GM19035 (cell line): Measurements from ENCODE around the gene PITX2.

ENCODE experiments used
- ATAC-seq: cut with Tn5 transposase; IDR thresholded peaks from one replicate; pipeline ENCODE4 v1.9.1; 2021; ENCODE audit not compliant: unreplicated experiment

PITX2 gene

GRCh38 chr4:110624904-110625494 is 2.1 kb upstream of the PITX2 start:
- no peak for ATAC-seq

- no peak for ATAC-seq
Observed at GRCh38 chr4:110624398-110624780, 1.5 kb upstream of the PITX2 start.

- no peak for ATAC-seq
Observed at GRCh38 chr4:110623718-110624397, 981 bp upstream of the PITX2 start.

GRCh38 chr4:110621839-110622751 is 782 bp downstream of the PITX2 start:
- ATAC-seq, result no peak

- ATAC-seq, result no peak
Observed at GRCh38 chr4:110621328-110621812, 1.5 kb downstream of the PITX2 start.

GRCh38 chr4:110620691-110621327 is 2.1 kb downstream of the PITX2 start:
- no peak for ATAC-seq

- no peak for ATAC-seq
Observed at GRCh38 chr4:110620322-110620690, 2.6 kb downstream of the PITX2 start.

GRCh38 chr4:110619463-110620247 is 3.2 kb downstream of the PITX2 start:
- ATAC-seq, result no peak

- ATAC-seq, result no peak
Observed at GRCh38 chr4:110618581-110619462, 4.1 kb downstream of the PITX2 start.

GRCh38 chr4:110617646-110618580 is 5.0 kb downstream of the PITX2 start:
- ATAC-seq, result no peak

- ATAC-seq, result no peak
Observed at GRCh38 chr4:110617075-110617640, 5.7 kb downstream of the PITX2 start.

GRCh38 chr4:110616238-110617074 is 6.4 kb downstream of the PITX2 start:
- ATAC-seq, result no peak

GRCh38 chr4:110615353-110616237 is 7.3 kb downstream of the PITX2 start:
- ATAC-seq, result no peak

GRCh38 chr4:110614976-110615352 is 7.9 kb downstream of the PITX2 start:
- ATAC-seq, result no peak

- no peak for ATAC-seq
Observed at GRCh38 chr4:110614173-110614963, 8.5 kb downstream of the PITX2 start.
